NB4 (cell line): Measurements from ENCODE around the gene BCAR3.

Experiments used
- DNase-seq: peaks from one replicate; pipeline ENCODE4 v3.0.0; 2010; ENCODE audit warnings: low read depth
- H3K4me3 ChIP-seq: one replicate; pipeline ENCODE4 v1.5.1; 2011; ENCODE audit warnings: mild to moderate bottlenecking, low read depth, low read length, moderate library complexity
- MAX ChIP-seq: IDR thresholded peaks from 2 replicates; pipeline ENCODE4 v1.6.1; 2011; ENCODE audit warnings: low read depth, low read length
- MYC ChIP-seq: IDR thresholded peaks from 2 replicates; pipeline ENCODE4 v1.6.1; 2011; ENCODE audit warnings: low read depth, low read length
- POLR2A ChIP-seq: IDR thresholded peaks from 2 replicates; pipeline ENCODE4 v1.6.1; 2011; ENCODE audit warnings: mild to moderate bottlenecking; ENCODE audit not compliant: insufficient read length; ENCODE audit errors: extremely low read depth
- TF ChIP-seq, protein P1 (sequence below): IDR thresholded peaks from one replicate; pipeline ENCODE4 v1.5.1; 2012; ENCODE audit warnings: low read depth, low read length

BCAR3 gene

DNA sequence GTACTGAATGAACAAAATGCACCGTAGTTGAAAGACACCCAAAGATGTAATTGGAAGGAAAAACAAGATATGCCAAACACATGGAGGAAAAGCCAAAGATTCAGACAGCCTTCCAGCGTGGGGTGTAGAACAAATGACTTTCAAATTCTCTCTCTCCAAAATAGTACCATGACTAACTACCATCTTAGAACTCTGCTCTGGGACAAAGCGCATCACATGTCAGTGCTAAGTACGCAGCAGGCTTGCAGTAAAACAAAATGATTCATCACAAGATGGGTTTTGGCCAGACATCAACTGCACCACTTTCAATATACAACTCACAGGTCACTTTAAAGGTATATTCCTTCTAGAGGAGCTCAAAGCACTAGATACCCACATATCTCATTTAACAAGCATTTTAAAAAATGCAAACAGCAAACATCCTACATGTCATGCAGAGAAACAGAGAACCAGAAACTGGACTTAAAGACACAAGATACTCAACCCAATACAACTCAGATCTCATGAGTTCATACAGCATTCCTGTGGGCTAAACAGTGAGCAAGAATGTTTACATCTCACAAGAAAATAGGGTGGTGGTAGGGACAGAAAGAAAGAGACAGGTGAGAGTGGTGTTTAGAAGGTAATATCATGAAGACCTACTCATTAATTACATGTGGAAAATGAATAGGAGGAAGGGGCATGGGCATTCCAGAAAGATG, 75.7 kb downstream of the BCAR3 start:
- DNase-seq: no peak
- H3K4me3 ChIP-seq: no peak overlapping the region
- no peak for TF ChIP-seq MAX
- TF ChIP-seq POLR2A: no peak
- no peak for TF ChIP-seq MYC
- TF ChIP-seq, protein P1, sequence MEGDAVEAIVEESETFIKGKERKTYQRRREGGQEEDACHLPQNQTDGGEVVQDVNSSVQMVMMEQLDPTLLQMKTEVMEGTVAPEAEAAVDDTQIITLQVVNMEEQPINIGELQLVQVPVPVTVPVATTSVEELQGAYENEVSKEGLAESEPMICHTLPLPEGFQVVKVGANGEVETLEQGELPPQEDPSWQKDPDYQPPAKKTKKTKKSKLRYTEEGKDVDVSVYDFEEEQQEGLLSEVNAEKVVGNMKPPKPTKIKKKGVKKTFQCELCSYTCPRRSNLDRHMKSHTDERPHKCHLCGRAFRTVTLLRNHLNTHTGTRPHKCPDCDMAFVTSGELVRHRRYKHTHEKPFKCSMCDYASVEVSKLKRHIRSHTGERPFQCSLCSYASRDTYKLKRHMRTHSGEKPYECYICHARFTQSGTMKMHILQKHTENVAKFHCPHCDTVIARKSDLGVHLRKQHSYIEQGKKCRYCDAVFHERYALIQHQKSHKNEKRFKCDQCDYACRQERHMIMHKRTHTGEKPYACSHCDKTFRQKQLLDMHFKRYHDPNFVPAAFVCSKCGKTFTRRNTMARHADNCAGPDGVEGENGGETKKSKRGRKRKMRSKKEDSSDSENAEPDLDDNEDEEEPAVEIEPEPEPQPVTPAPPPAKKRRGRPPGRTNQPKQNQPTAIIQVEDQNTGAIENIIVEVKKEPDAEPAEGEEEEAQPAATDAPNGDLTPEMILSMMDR: no peak

DNA sequence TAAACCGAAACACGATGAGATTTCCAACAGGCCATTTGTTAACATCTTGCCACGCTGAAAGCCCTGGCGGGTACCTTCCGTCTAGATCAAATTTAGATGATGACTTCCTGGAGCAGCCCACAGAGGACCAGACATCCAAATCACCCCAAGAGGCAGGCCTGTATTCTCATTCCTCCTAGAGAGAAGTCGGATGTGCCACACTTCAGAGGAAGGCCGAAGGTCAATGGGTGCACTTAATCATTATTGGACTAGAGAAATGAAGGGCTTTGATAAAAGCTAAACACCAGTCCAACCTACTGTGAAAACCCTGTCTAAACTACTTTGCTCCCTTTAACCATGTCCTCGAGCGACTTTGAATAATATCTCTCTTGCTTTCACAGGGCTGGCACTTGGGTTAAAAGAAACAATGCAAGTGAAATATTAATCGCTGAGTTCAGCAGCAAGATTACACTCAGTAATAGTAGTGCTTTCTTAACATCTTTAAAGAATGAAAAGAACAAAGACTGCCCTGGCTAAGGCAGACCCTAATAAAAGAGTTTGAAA, 76.5 kb downstream of the BCAR3 start:
- no peak overlapping the region for H3K4me3 ChIP-seq
- no peak for DNase-seq
- TF ChIP-seq, protein P1: no peak
- TF ChIP-seq MAX (no peak), POLR2A (no peak), MYC (no peak)

DNA sequence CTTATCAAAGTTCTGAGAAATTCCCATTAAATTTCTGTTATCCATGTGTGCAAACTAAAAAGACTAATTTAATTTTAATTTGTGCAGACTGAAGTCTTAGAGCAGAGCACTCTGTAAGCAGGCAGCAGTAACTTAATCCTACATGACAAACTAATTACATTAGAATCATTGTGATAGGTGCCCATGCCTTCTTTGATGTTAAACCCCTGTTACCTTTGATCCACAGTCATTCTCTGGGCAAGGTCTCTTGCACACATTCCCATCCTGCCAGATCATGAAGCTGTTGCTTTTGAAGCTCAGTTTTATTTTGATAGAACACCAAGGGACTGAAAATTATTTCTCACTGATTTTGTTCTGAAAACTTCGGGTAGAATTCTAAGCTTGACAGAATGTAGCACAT, 77.2 kb downstream of the BCAR3 start:
- TF ChIP-seq MAX (no peak), MYC (no peak), POLR2A (no peak)
- TF ChIP-seq, protein P1: no peak
- no peak overlapping the region for H3K4me3 ChIP-seq
- DNase-seq: no peak

DNA sequence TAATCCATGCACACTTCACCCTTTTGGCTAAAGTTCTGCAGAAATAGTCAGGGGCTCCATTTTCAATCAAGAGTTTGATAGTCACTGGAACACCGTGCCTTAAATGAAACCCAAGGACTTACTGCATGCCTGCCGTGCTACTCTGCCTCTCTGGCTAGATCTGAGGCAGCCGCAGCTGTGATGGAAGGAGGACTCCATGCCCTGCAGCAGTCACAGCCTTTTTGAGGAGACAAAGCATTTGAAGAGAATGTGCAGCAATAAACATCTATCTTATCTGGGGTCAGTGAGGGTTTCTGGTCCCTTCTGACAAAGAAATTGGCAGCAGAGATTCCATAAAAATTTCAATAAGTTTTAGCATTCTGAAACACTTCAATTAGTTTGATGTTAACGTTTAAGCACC, 78.0 kb downstream of the BCAR3 start:
- H3K4me3 ChIP-seq: no peak overlapping the region
- TF ChIP-seq MYC: no peak
- TF ChIP-seq POLR2A: no peak
- TF ChIP-seq, protein P1: no peak
- TF ChIP-seq MAX: no peak
- DNase-seq: no peak

DNA sequence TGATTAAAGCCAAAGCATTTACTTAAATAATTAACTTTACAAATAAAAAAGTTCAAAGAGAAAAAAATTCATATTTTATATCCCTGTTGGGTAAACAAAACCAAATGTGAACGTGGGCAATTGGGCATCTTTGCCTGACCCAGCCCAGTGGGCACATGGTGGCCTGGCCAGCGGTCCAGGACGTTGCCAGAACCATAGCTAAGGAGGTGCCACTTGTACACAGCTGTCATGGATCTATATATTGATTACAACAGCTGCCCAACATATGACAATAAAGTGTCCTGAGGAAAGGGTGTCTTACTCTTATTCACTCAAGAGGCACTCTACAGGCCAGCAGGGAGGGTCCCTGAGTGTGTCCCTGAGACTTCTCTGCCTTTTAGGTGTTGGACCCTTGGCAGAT, 78.5 kb downstream of the BCAR3 start:
- H3K4me3 ChIP-seq: no peak overlapping the region
- TF ChIP-seq, protein P1: no peak
- no peak for TF ChIP-seq MYC
- no peak for TF ChIP-seq MAX
- no peak for TF ChIP-seq POLR2A
- DNase-seq: no peak

GRCh38 chr1:93602101-93602500, 79.5 kb downstream of the BCAR3 start:
- DNase-seq: no peak
- no peak overlapping the region for H3K4me3 ChIP-seq
- no peak for TF ChIP-seq POLR2A
- no peak for TF ChIP-seq MYC
- no peak for TF ChIP-seq MAX
- TF ChIP-seq, protein P1: no peak
